NCI-H1694 treated with DMSO at 0.1 percent for 48 hours (cell line): ENCODE results near the gene SEC14L6.
A peak's percentile ranks its signal among the peaks of the same experiment; 100 is the strongest.

ENCODE experiments used
- DNase-seq: peaks from one replicate; lab custom pipeline; 2025; lab: John Stamatoyannopoulos, UW

SEC14L6 gene

GRCh38 chr22:30495041-30495784 lies 51.3 kb downstream of the SEC14L6 start:
- no peak for DNase-seq

- no peak for DNase-seq
These were observed 54.4 kb downstream of the SEC14L6 start for GRCh38 chr22:30492144-30492543.

GRCh38 chr22:30491381-30491780 lies 55.2 kb downstream of the SEC14L6 start:
- no peak for DNase-seq

GRCh38 chr22:30490399-30490798 lies 56.1 kb downstream of the SEC14L6 start:
- DNase-seq = no peak

GRCh38 chr22:30488121-30488520 lies 58.4 kb downstream of the SEC14L6 start:
- no peak for DNase-seq

GRCh38 chr22:30486661-30487115 lies 59.9 kb downstream of the SEC14L6 start:
- DNase-seq = no peak

GRCh38 chr22:30486118-30486517 lies 60.4 kb downstream of the SEC14L6 start:
- no peak for DNase-seq

GRCh38 chr22:30485362-30485988 lies 61.1 kb downstream of the SEC14L6 start:
- DNase-seq = peak; percentile 2

GRCh38 chr22:30483169-30483568 lies 63.4 kb downstream of the SEC14L6 start:
- DNase-seq = no peak

GRCh38 chr22:30481711-30482110 lies 64.8 kb downstream of the SEC14L6 start:
- DNase-seq = no peak

- DNase-seq = no peak
These were observed 66.6 kb downstream of the SEC14L6 start for GRCh38 chr22:30479981-30480380.

GRCh38 chr22:30474683-30475424 lies 71.7 kb downstream of the SEC14L6 start:
- no peak for DNase-seq

- no peak for DNase-seq
These were observed 72.4 kb downstream of the SEC14L6 start for GRCh38 chr22:30474121-30474520.

- DNase-seq = no peak
These were observed 73.4 kb downstream of the SEC14L6 start for GRCh38 chr22:30472994-30473720.
